Loucy (cell line): ENCODE measurements around the gene NDUFAF4.

Experiments
- H2AFZ ChIP-seq: fragments of 200-600 bp; sonication (generic); 2 replicates; pipeline ENCODE4 v1.6.0; 2016; ENCODE audit warnings: antibody characterized with exemption, mild to moderate bottlenecking, low read length, moderate library complexity
- H3F3A ChIP-seq: fragments of 200-600 bp; 2 replicates; pipeline ENCODE4 v1.6.0; 2016; ENCODE audit warnings: antibody characterized with exemption, low read depth, mild to moderate bottlenecking
- H3K27me3 ChIP-seq: fragments of 200-600 bp; sonication (generic); 2 replicates; pipeline ENCODE4 v1.6.1; 2014; ENCODE audit warnings: low read length, mild to moderate bottlenecking; ENCODE audit not compliant: insufficient read depth, poor library complexity, severe bottlenecking
- H3K36me3 ChIP-seq: fragments of 200-600 bp; sonication (generic); 2 replicates; pipeline ENCODE4 v1.6.1; 2016; ENCODE audit warnings: low read length; ENCODE audit not compliant: insufficient read depth
- H3K4me1 ChIP-seq: fragments of 200-600 bp; sonication (generic); 2 replicates; pipeline ENCODE4 v1.5.1; 2014; ENCODE audit warnings: low read length, mild to moderate bottlenecking; ENCODE audit not compliant: insufficient read depth, poor library complexity, severe bottlenecking
- H3K4me2 ChIP-seq: fragments of 200-600 bp; sonication (generic); 2 replicates; pipeline ENCODE4 v1.6.0; 2014; ENCODE audit warnings: antibody characterized with exemption, low read length, low read depth, mild to moderate bottlenecking; ENCODE audit not compliant: poor library complexity, severe bottlenecking
- H3K4me3 ChIP-seq: fragments of 200-600 bp; sonication (generic); 2 replicates; pipeline ENCODE4 v1.5.1; 2014; ENCODE audit warnings: low read length, mild to moderate bottlenecking, mixed read lengths; ENCODE audit not compliant: poor library complexity, severe bottlenecking
- H3K79me2 ChIP-seq: fragments of 200-600 bp; sonication (generic); 2 replicates; pipeline ENCODE4 v1.6.1; 2014; ENCODE audit warnings: low read length; ENCODE audit not compliant: insufficient read depth
- H3K9ac ChIP-seq: fragments of 200-600 bp; sonication (generic); 2 replicates; pipeline ENCODE4 v1.6.0; 2014; ENCODE audit warnings: mild to moderate bottlenecking, low read depth, low read length, moderate library complexity; ENCODE audit not compliant: poor library complexity, severe bottlenecking
- H3K9me2 ChIP-seq: fragments of 200-600 bp; sonication (generic); replicated peaks from 2 replicates; pipeline ENCODE4 v1.6.1; 2016; ENCODE audit warnings: low read depth, low read length, mixed read lengths
- H3K9me3 ChIP-seq: fragments of 200-600 bp; sonication (generic); 2 replicates; pipeline ENCODE4 v1.6.1; 2014; ENCODE audit warnings: mild to moderate bottlenecking, antibody characterized with exemption, low read length, low read depth; ENCODE audit not compliant: insufficient read depth
- H4K20me1 ChIP-seq: fragments of 200-600 bp; sonication (generic); 2 replicates; pipeline ENCODE4 v1.6.0; 2014; ENCODE audit warnings: antibody characterized with exemption, low read length, mild to moderate bottlenecking; ENCODE audit not compliant: insufficient read depth, poor library complexity, severe bottlenecking
- EZH2phosphoT487 ChIP-seq: fragments of 200-600 bp; IDR thresholded peaks from 2 replicates; pipeline ENCODE4 v1.6.1; 2018; ENCODE audit warnings: antibody characterized with exemption, mild to moderate bottlenecking, moderate library complexity, borderline replicate concordance
- TF ChIP-seq, protein P1 (sequence below): fragments of 200-600 bp; sonication (generic); conservative IDR thresholded peaks from 2 replicates; pipeline ENCODE4 v1.5.1; 2014; ENCODE audit warnings: mild to moderate bottlenecking, antibody characterized with exemption, low read length

Gene NDUFAF4

DNA sequence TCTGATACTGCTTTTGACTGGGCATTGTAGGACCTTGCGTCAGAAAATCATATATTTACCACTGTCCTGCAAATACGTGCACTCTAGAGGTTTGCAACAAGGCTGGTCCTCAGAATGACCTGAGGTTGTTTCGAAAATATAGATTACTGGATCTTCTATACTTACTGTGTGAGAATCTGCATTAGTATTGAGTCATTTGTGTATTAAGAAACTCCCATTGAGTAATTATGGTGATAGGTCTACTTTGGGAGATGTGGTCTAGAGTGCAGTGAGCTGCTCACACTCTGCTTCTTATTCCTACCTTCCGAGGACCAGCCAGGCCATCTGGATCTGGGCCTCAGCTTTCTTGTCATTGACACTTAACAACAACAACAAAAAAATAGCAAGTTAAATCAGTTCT is 36.4 kb upstream of the NDUFAF4 start:
- H4K20me1 ChIP-seq: no peaks in the 10 kb centered on the region
- H3K4me1 ChIP-seq: no peaks in the 10 kb centered on the region
- H3F3A ChIP-seq: no peaks in the 10 kb centered on the region
- no peaks in the 10 kb centered on the region for H3K79me2 ChIP-seq
- no peaks in the 10 kb centered on the region for H3K36me3 ChIP-seq
- no peak overlapping the region for H3K9ac ChIP-seq
- no peak for TF ChIP-seq EZH2phosphoT487
- TF ChIP-seq, protein P1, sequence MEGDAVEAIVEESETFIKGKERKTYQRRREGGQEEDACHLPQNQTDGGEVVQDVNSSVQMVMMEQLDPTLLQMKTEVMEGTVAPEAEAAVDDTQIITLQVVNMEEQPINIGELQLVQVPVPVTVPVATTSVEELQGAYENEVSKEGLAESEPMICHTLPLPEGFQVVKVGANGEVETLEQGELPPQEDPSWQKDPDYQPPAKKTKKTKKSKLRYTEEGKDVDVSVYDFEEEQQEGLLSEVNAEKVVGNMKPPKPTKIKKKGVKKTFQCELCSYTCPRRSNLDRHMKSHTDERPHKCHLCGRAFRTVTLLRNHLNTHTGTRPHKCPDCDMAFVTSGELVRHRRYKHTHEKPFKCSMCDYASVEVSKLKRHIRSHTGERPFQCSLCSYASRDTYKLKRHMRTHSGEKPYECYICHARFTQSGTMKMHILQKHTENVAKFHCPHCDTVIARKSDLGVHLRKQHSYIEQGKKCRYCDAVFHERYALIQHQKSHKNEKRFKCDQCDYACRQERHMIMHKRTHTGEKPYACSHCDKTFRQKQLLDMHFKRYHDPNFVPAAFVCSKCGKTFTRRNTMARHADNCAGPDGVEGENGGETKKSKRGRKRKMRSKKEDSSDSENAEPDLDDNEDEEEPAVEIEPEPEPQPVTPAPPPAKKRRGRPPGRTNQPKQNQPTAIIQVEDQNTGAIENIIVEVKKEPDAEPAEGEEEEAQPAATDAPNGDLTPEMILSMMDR: no peak
- H3K9me3 ChIP-seq: no peaks in the 10 kb centered on the region
- no peak overlapping the region for H2AFZ ChIP-seq
- no peak overlapping the region for H3K4me3 ChIP-seq
- H3K4me2 ChIP-seq: no peak overlapping the region
- no peaks in the 10 kb centered on the region for H3K9me2 ChIP-seq
- peaks cover under 1% of the 10 kb centered on the region for H3K27me3 ChIP-seq

DNA sequence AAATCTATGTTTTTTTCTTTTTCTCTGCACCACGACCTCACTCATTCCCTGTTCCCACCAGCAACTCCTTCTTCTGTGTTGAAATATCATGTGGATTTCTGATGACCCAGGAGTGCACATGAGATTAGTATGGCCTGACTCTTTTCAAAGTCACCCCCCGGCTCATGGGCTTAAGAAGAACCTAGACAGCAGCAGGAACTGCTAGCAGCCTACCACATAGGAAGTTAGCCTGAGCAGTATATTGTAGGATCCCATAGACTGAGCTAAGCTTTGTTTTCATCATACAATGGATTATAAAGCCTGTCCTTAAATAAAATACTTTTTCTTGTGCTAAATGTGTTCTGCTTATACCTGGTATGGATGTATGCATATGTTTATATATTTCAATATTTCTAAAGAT is 33.5 kb upstream of the NDUFAF4 start:
- Histone ChIP-seq H4K20me1 (no peaks in the 10 kb centered on the region), H3K9ac (no peak overlapping the region), H3K36me3 (no peaks in the 10 kb centered on the region), H3K4me2 (no peak overlapping the region), H3K4me3 (no peak overlapping the region), H3K79me2 (no peaks in the 10 kb centered on the region), H2AFZ (no peak overlapping the region), H3K27me3 (peaks cover 16% of the 10 kb centered on the region), H3K9me2 (no peaks in the 10 kb centered on the region), H3F3A (no peaks in the 10 kb centered on the region), H3K4me1 (no peaks in the 10 kb centered on the region), H3K9me3 (no peaks in the 10 kb centered on the region)
- TF ChIP-seq, protein P1: no peak
- TF ChIP-seq EZH2phosphoT487: no peak

DNA sequence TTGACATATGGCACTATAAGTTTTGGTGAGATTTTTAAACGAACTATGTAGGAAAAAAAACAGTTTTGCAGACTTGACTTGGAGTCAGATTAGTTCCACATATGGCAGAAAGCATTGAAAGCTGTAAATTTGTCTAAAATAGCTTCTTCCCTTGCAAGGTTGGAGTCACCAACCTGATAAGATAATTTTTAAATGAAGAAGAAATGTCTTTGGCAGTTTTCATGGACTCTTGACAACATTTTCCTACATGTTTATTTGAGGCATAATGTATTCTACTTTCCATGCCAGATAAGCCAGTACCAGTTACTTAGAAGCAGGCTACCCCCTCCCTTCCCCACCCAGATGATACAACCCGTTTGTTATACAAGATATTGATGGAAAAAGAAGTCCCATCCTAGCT is 32.0 kb upstream of the NDUFAF4 start:
- Histone ChIP-seq H4K20me1 (no peaks in the 10 kb centered on the region), H2AFZ (no peak overlapping the region), H3F3A (no peaks in the 10 kb centered on the region), H3K9me3 (no peaks in the 10 kb centered on the region), H3K36me3 (no peaks in the 10 kb centered on the region), H3K79me2 (no peaks in the 10 kb centered on the region), H3K9me2 (no peaks in the 10 kb centered on the region), H3K4me2 (no peak overlapping the region), H3K4me1 (no peaks in the 10 kb centered on the region), H3K27me3 (peaks cover 26% of the 10 kb centered on the region), H3K9ac (no peak overlapping the region), H3K4me3 (no peak overlapping the region)
- TF ChIP-seq, protein P1: no peak
- TF ChIP-seq EZH2phosphoT487: no peak
